HepG2 (cell line): ENCODE data around the gene PARD3. TPM values are rescaled to one million over a fixed set of nuclear protein-coding genes. Genes with fewer than 3 reads are reported as not detected.

Experiments used
- ATAC-seq: fragments of 200-7000 bp; cut with Tn5 transposase; 3 replicates; pipeline ENCODE4 v1.9.1; 2020; ENCODE audit warnings: mild to moderate bottlenecking, moderate library complexity
- BruUV-seq: library from RNA; stranded (reverse); fragments of 400-500 nt; replicated peaks from 2 replicates; lab custom pipeline; 2021; lab: Mats Ljungman, UMichigan
- CTCF ChIA-PET: fragments of 300-600 bp; formaldehyde crosslinking; extraction: SDS; loops from one replicate; lab custom pipeline; 2021; ENCODE audit warnings: low total read pairs, inconsistent platforms, low intra/inter-chr PET ratio; lab: Yijun Ruan, JAX
- POLR2A ChIA-PET: fragments of 350-600 bp; sonication (Branson Sonifier 250); formaldehyde crosslinking; loops from one replicate; lab custom pipeline; 2020; ENCODE audit warnings: antibody characterized with exemption, inconsistent platforms; lab: Yijun Ruan, JAX
- DNase-seq: peaks from one replicate; pipeline ENCODE4 v3.0.0-alpha.2; 2015; ENCODE audit warnings: low spot score
- FAIRE-seq: peaks from 3 replicates; lab custom pipeline; 2011; peaks lifted over from hg19 to GRCh38; lab: Jason Lieb, UNC
- H2AFZ ChIP-seq: one replicate; pipeline ENCODE4 v1.6.1; 2011; ENCODE audit warnings: low read length, inconsistent platforms
- H3K27ac ChIP-seq: fragments of 300-600 bp; 3 replicates; pipeline ENCODE4 v1.8.0; 2011; ENCODE audit warnings: mixed run types, mild to moderate bottlenecking, mixed read lengths, low read length, inconsistent platforms; ENCODE audit not compliant: insufficient read depth; ENCODE audit errors: extremely low read length
- H3K27me3 ChIP-seq, 2 experiments: fragments of 200-600 bp in 1 of 2; 2 replicates in 1 of 2; 3 replicates in 1 of 2; pipeline versions ENCODE4 v1.6.0 to v1.8.0; 2011; ENCODE audit warnings: low read length in 2 of 2, mild to moderate bottlenecking in 2 of 2, moderate library complexity in 2 of 2, inconsistent platforms in 1 of 2; ENCODE audit not compliant: insufficient read depth in 2 of 2, control insufficient read depth in 1 of 2
- H3K36me3 ChIP-seq, 2 experiments: fragments of 200-600 bp in 1 of 2; replicated peaks in 1 of 2; 2 replicates in 1 of 2; 3 replicates in 1 of 2; pipeline versions ENCODE4 v1.5.1 to v1.8.0; 2011; ENCODE audit warnings: low read length in 2 of 2, inconsistent platforms in 1 of 2; ENCODE audit not compliant: insufficient read depth in 2 of 2, control insufficient read depth in 1 of 2
- H3K4me1 ChIP-seq: 2 replicates; pipeline ENCODE4 v1.5.1; 2012; ENCODE audit warnings: low read length, inconsistent platforms; ENCODE audit not compliant: insufficient read depth
- H3K4me2 ChIP-seq: 2 replicates; pipeline ENCODE4 v1.6.0; 2011; ENCODE audit warnings: low read depth, low read length, inconsistent platforms
- H3K4me3 ChIP-seq, 3 experiments: fragments of 200-600 bp in 1 of 3; sonication (generic), shearing (Covaris generic) in 1 of 3; replicated peaks in 1 of 3; 2 replicates each; pipeline ENCODE4 v1.5.1; 2011 to 2016; ENCODE audit warnings: low read length in 3 of 3, inconsistent platforms in 2 of 3, low read depth in 2 of 3, mild to moderate bottlenecking in 2 of 3, control low read depth in 1 of 3, mixed read lengths in 1 of 3; ENCODE audit not compliant: insufficient read depth in 1 of 3
- H3K79me2 ChIP-seq: one replicate; pipeline ENCODE4 v1.6.1; 2011; ENCODE audit warnings: low read length, inconsistent platforms; ENCODE audit not compliant: insufficient read depth
- H3K9ac ChIP-seq: 2 replicates; pipeline ENCODE4 v1.6.0; 2011; ENCODE audit warnings: mild to moderate bottlenecking, low read depth, low read length, inconsistent platforms; ENCODE audit not compliant: insufficient read depth
- H3K9me3 ChIP-seq: 2 replicates; pipeline ENCODE4 v1.5.1; 2012; ENCODE audit warnings: mild to moderate bottlenecking, low read length
- H4K20me1 ChIP-seq: 2 replicates; pipeline ENCODE4 v1.6.0; 2011; ENCODE audit warnings: inconsistent platforms, mild to moderate bottlenecking, low read length, moderate library complexity; ENCODE audit not compliant: insufficient read depth
- FOXJ3 ChIP-seq: sonication (generic); formaldehyde crosslinking; IDR thresholded peaks from 2 replicates; pipeline ENCODE4 v1.4.0; 2020; ENCODE audit warnings: missing genetic modification reagents, mild to moderate bottlenecking, borderline replicate concordance
- NCOA2 ChIP-seq: sonication (generic); formaldehyde crosslinking; IDR thresholded peaks from 2 replicates; pipeline ENCODE4 v1.8.0; 2022; ENCODE audit warnings: inconsistent platforms
- PHF8 ChIP-seq: sonication (generic); formaldehyde crosslinking; IDR thresholded peaks from 2 replicates; pipeline ENCODE4 v1.5.0; 2020; ENCODE audit warnings: missing genetic modification reagents
- RFX3 ChIP-seq: IDR thresholded peaks from 2 replicates; pipeline ENCODE4 v1.6.1; 2016; ENCODE audit warnings: missing biosample characterization, missing genetic modification reagents
- SAP130 ChIP-seq: IDR thresholded peaks from 2 replicates; pipeline ENCODE4 v1.6.1; 2016; ENCODE audit warnings: low read depth
- SIN3B ChIP-seq: fragments of 150-350 bp; IDR thresholded peaks from 2 replicates; pipeline ENCODE4 v1.6.1; 2014; ENCODE audit warnings: low read length
- SPEN ChIP-seq: sonication (generic); formaldehyde crosslinking; IDR thresholded peaks from 2 replicates; pipeline ENCODE4 v1.5.1; 2020; ENCODE audit warnings: low read depth, mild to moderate bottlenecking, missing genetic modification reagents
- SRSF9 ChIP-seq: fragments of 200-400 bp; formaldehyde crosslinking; IDR thresholded peaks from 2 replicates; pipeline ENCODE4 v1.6.1; 2018; ENCODE audit warnings: borderline replicate concordance, mild to moderate bottlenecking, low read depth, low read length; ENCODE audit not compliant: insufficient read depth, poor library complexity, severe bottlenecking
- SUZ12 ChIP-seq: fragments of 150-350 bp; IDR thresholded peaks from 2 replicates; pipeline ENCODE4 v1.6.1; 2014; ENCODE audit warnings: low read depth, low read length
- TOPORS ChIP-seq: sonication (generic); formaldehyde crosslinking; IDR thresholded peaks from 2 replicates; pipeline ENCODE4 v1.8.0; 2023; ENCODE audit warnings: mild to moderate bottlenecking, missing genetic modification reagents
- ZNF577 ChIP-seq: sonication (generic); formaldehyde crosslinking; IDR thresholded peaks from 2 replicates; pipeline ENCODE4 v1.4.0; 2020; ENCODE audit warnings: mild to moderate bottlenecking, low read depth, missing genetic modification reagents, borderline replicate concordance
- WGBS: methylation state at CpG from one replicate; pipeline ENCODE4 v1.1.6; 2017; ENCODE audit warnings: low lambda C conversion rate; 5-methylcytosine and 5-hydroxymethylcytosine counted together
- in situ Hi-C: cut with HindIII; loops from 2 replicates; pipeline ENCODE4 v1.10.0; 2017; ENCODE audit warnings: low pct_unique_long_range_greater_than_20kb; ENCODE audit not compliant: extremely low pct_ligation_motif_present
- intact Hi-C: fragments of 100-400 bp; cut with micrococcal nuclease; formaldehyde crosslinking; loops from one replicate; pipeline ENCODE4 v1.10.0; 2022; ENCODE audit not compliant: unreplicated experiment
- polyA plus RNA-seq, 8 experiments: library from polyadenylated mRNA; depleted of rRNA in 3 of 8; stranded (reverse) in 7 of 8; unstranded in 1 of 8; fragments of >200 nt; fragmentation: Illumina TruSeq in 4 of 8; extraction: Trizol in 4 of 8; gene quantifications; 2 replicates each; pipeline versions ENCODE4 v1.2.1 to v1.2.3, GENCODE V29; 2011 to 2016; ENCODE audit warnings: low read depth in 4 of 8, missing spikeins in 1 of 8, mixed read lengths in 1 of 8; ENCODE audit not compliant: insufficient read depth in 1 of 8
- total RNA-seq, 5 experiments: library from RNA; depleted of rRNA; stranded (reverse); fragments of >200 nt; fragmentation: Illumina TruSeq; extraction: Trizol; gene quantifications; 2 replicates each; pipeline ENCODE4 v1.2.3, GENCODE V29; 2016; ENCODE audit warnings: low read depth in 1 of 5
- TF ChIP-seq, protein P1 (sequence below): sonication (generic); formaldehyde crosslinking; conservative IDR thresholded peaks from 2 replicates; pipeline ENCODE4 v1.8.1; 2023; ENCODE audit warnings: missing genetic modification reagents

Gene PARD3
- total and polyA plus RNA-seq, 2 of the 13 experiments (the other 11 are each of a cell fraction or from before 2014, with no cell fraction given): 40.9 to 60.0 TPM

DNA sequence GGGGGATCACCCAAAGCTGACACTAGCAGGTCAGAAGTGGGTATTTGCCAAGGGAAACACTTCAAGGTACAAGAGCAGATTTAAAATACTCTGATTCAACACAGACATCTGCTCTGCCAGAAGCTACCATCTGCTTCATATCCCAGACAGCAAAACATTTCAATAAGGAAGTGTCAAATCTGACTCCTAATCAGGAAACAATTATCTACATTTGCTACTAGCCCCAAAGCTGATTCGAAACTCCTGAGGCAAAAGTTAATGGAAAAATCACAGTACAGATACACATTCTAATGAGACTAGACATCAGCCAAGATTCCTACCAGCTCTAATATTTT lies 48.9 kb downstream of the PARD3 start:
- Histone ChIP-seq H3K4me3 (no peak overlapping the region), H3K27ac (no peak overlapping the region), H3K79me2 (peaks cover 85% of the 10 kb centered on the region), H2AFZ (no peak overlapping the region), H3K27me3 (no peaks in the 10 kb centered on the region), H4K20me1 (peaks cover 30% of the 10 kb centered on the region)
- ATAC-seq: no peak
- intact Hi-C loops: no loop called here
- POLR2A ChIA-PET: no interaction called here
- TF ChIP-seq SIN3B (no peak), PHF8 (CRISPR knock-in tag) (no peak), ZNF577 (no peak), NCOA2 (no peak), FOXJ3 (CRISPR knock-in tag) (no peak), SUZ12 (no peak), TOPORS (CRISPR knock-in tag) (no peak), SRSF9 (no peak), SAP130 (CRISPR knock-in tag) (no peak), RFX3 (CRISPR knock-in tag) (no peak), SPEN (no peak)
- TF ChIP-seq, protein P1, sequence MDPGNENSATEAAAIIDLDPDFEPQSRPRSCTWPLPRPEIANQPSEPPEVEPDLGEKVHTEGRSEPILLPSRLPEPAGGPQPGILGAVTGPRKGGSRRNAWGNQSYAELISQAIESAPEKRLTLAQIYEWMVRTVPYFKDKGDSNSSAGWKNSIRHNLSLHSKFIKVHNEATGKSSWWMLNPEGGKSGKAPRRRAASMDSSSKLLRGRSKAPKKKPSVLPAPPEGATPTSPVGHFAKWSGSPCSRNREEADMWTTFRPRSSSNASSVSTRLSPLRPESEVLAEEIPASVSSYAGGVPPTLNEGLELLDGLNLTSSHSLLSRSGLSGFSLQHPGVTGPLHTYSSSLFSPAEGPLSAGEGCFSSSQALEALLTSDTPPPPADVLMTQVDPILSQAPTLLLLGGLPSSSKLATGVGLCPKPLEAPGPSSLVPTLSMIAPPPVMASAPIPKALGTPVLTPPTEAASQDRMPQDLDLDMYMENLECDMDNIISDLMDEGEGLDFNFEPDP (CRISPR knock-in tag): no peak
- TF ChIP-seq, all 625 proteins: peak for 0
- in situ Hi-C loops: no loop called here
- Histone ChIP-seq H3K4me1 (peaks cover 58% of the 10 kb centered on the region), H3K9ac (no peak overlapping the region), H3K9me3 (no peaks in the 10 kb centered on the region), H3K36me3 (no peaks in the 10 kb centered on the region), H3K4me2 (no peak overlapping the region)
- no peak for DNase-seq
- no peak for FAIRE-seq
- BruUV-seq: no TSS peak
- CTCF ChIA-PET: no interaction called here
- 96% methylated on average over 1 of the region's 1 CpG for WGBS
